ENCODE results near the gene SEC24C. TPM values are rescaled to one million over a fixed set of nuclear protein-coding genes. Genes with fewer than 3 reads are reported as not detected.

Gene SEC24C
- polyA plus RNA-seq, 2 of the 4 experiments (the other 2 are of a cell fraction) = 54.3 to 84.7 TPM

- TF ChIP-seq MYC (IDR thresholded peaks at IDR 0.05; ENCODE audit: borderline replicate concordance, low read length) = no peak
Measured at GRCh38 chr10:73816917-73817729, 73.0 kb downstream of the SEC24C start (continued).

DNA sequence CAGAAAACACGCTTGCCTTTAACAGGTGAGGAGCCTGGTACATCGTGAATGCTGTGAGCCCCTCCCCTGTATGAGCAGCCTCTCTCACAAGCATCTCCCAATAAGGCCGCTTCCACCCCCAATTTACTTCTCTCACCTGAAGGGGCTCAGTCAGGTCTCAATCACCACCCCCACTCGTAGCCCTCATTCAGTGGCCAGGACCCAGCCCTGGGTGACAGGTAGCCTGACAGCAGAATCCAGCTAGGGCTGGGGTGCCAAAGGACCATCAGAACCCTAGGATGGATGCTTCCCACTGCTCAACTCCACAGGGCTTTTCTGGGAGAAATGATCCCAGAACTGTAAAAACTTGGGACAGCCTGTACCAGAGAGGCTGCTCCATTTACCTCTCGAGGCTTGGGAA lies 73.7 kb downstream of the SEC24C start:
- Histone ChIP-seq H3K27ac (no peak overlapping the region), H3K9me3 (no peaks in the 10 kb centered on the region), H3K4me1 (no peaks in the 10 kb centered on the region), H3K4me3 (no peak overlapping the region), H3K4me2 (no peak overlapping the region)
- ChIA-PET CTCF (interaction anchor here (1.3 to 1.9 kb wide), 3 partner anchors 9 to 19 kb away, joined by 4 read pairs; no protein-coding TSS in a partner anchor), POLR2A (no interaction called here)
- FAIRE-seq = no peak
- TF ChIP-seq EHMT2 (IDR thresholded peaks at IDR 0.05; ENCODE audit: low read depth) = no peak
- TF ChIP-seq, protein P1, sequence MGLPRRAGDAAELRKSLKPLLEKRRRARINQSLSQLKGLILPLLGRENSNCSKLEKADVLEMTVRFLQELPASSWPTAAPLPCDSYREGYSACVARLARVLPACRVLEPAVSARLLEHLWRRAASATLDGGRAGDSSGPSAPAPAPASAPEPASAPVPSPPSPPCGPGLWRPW (IDR thresholded peaks at IDR 0.05) = no peak
- no peak for TF ChIP-seq TFCP2L1 (CRISPR knock-in tag; IDR thresholded peaks at IDR 0.05)
- no peak for TF ChIP-seq GATA3 (IDR thresholded peaks at IDR 0.05; ENCODE audit: borderline replicate concordance)
- no peak for TF ChIP-seq HOXA7 (CRISPR knock-in tag; IDR thresholded peaks at IDR 0.05)
- DNase-seq (ENCODE audit: low read depth in 1 of 2, low spot score in 1 of 2) = no peak
- no peak for ATAC-seq
- 96% methylated on average over 5 of the region's 5 CpGs for WGBS (ENCODE audit: missing lambda C conversion rate)

- no peak overlapping the region for H3K4me2 ChIP-seq
- no peaks in the 10 kb centered on the region for H3K9me3 ChIP-seq
- CTCF ChIA-PET = interaction anchor here (1.1 to 1.9 kb wide), 5 partner anchors 9 to 18 kb away, joined by 3 to 6 read pairs (median 4); no protein-coding TSS in a partner anchor
- peak; percentile 58 to 59; a peak in 5 of 6 replicates for ATAC-seq
- DNase-seq (ENCODE audit: low read depth in 1 of 2, low spot score in 1 of 2) = no peak
- POLR2A ChIA-PET = no interaction called here
- TF ChIP-seq, protein P1 (IDR thresholded peaks at IDR 0.05) = no peak
- TF ChIP-seq HOXA7 (CRISPR knock-in tag; IDR thresholded peaks at IDR 0.05) = no peak
- TF ChIP-seq EP300 (IDR thresholded peaks at IDR 0.05) = no peak
- no peak for TF ChIP-seq MAX (IDR thresholded peaks at IDR 0.05)
- TF ChIP-seq EHMT2 (IDR thresholded peaks at IDR 0.05; ENCODE audit: low read depth) = no peak
- no peak for TF ChIP-seq RFX5 (IDR thresholded peaks at IDR 0.05)
- TF ChIP-seq, protein P2, sequence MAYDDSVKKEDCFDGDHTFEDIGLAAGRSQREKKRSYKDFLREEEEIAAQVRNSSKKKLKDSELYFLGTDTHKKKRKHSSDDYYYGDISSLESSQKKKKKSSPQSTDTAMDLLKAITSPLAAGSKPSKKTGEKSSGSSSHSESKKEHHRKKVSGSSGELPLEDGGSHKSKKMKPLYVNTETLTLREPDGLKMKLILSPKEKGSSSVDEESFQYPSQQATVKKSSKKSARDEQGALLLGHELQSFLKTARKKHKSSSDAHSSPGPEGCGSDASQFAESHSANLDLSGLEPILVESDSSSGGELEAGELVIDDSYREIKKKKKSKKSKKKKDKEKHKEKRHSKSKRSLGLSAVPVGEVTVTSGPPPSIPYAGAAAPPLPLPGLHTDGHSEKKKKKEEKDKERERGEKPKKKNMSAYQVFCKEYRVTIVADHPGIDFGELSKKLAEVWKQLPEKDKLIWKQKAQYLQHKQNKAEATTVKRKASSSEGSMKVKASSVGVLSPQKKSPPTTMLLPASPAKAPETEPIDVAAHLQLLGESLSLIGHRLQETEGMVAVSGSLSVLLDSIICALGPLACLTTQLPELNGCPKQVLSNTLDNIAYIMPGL (CRISPR knock-in tag; IDR thresholded peaks at IDR 0.05; ENCODE audit: borderline replicate concordance) = no peak
- TF ChIP-seq SMC3 (IDR thresholded peaks at IDR 0.05) = no peak
- no peak overlapping the region for H3K4me3 ChIP-seq
- no peaks in the 10 kb centered on the region for H3K4me1 ChIP-seq
- no peak overlapping the region for H3K27ac ChIP-seq
- no peak for FAIRE-seq
- 93% methylated on average over 6 of the region's 10 CpGs for WGBS (ENCODE audit: missing lambda C conversion rate)
Measured at GRCh38 chr10:73818402-73818801, 74.2 kb downstream of the SEC24C start.

GRCh38 chr10:73819081-73819480 lies 74.9 kb downstream of the SEC24C start:
- POLR2A ChIA-PET = no interaction called here
- 95% methylated on average over 4 of the region's 5 CpGs for WGBS (ENCODE audit: missing lambda C conversion rate)
- H3K4me2 ChIP-seq = no peak overlapping the region
- no peaks in the 10 kb centered on the region for H3K9me3 ChIP-seq
- H3K4me1 ChIP-seq = no peaks in the 10 kb centered on the region
- TF ChIP-seq KDM1A (IDR thresholded peaks at IDR 0.05; ENCODE audit: low read depth) (no peak), CHD2 (IDR thresholded peaks at IDR 0.05; ENCODE audit: low read length, partially characterized antibody) (no peak), RARB (CRISPR knock-in tag; IDR thresholded peaks at IDR 0.05) (no peak), MAFK (IDR thresholded peaks at IDR 0.05; ENCODE audit: partially characterized antibody) (no peak), ZNF302 (CRISPR knock-in tag; IDR thresholded peaks at IDR 0.05) (no peak), RNF2 (IDR thresholded peaks at IDR 0.05; ENCODE audit: borderline replicate concordance, low read depth) (no peak), POLR2A (IDR thresholded peaks at IDR 0.05; ENCODE audit: low read length) (no peak), ESRRA (IDR thresholded peaks at IDR 0.05; ENCODE audit: borderline replicate concordance, low read length) (no peak), HOXB13 (CRISPR knock-in tag; IDR thresholded peaks at IDR 0.05; ENCODE audit: low read depth) (no peak), JUN (IDR thresholded peaks at IDR 0.05) (no peak), ZFP36 (IDR thresholded peaks at IDR 0.05; ENCODE audit: borderline replicate concordance, partially characterized antibody) (no peak), RFX5 (IDR thresholded peaks at IDR 0.05) (no peak), MAX (IDR thresholded peaks at IDR 0.05) (no peak), PBX3 (IDR thresholded peaks at IDR 0.05) (no peak), EHMT2 (IDR thresholded peaks at IDR 0.05; ENCODE audit: low read depth) (no peak), HDAC2 (IDR thresholded peaks at IDR 0.05) (no peak), HOXA7 (CRISPR knock-in tag; IDR thresholded peaks at IDR 0.05) (no peak)
- CTCF ChIA-PET = interaction anchor here (1.1 to 2.5 kb wide), 6 partner anchors 8 to 121 kb away, joined by 3 to 12 read pairs (median 5); no protein-coding TSS in a partner anchor
- no peak for FAIRE-seq
- DNase-seq (ENCODE audit: low read depth in 1 of 2, low spot score in 1 of 2) = no peak
- no peak overlapping the region for H3K27ac ChIP-seq
- ATAC-seq = no peak
- H3K4me3 ChIP-seq = no peak overlapping the region
